SW 1271 (cell line): ENCODE measurements around the gene FHDC1.

Experiments used
- DNase-seq, 2 experiments: peaks; one replicate each; lab custom pipeline; 2025; lab: John Stamatoyannopoulos, UW

FHDC1 gene

DNA sequence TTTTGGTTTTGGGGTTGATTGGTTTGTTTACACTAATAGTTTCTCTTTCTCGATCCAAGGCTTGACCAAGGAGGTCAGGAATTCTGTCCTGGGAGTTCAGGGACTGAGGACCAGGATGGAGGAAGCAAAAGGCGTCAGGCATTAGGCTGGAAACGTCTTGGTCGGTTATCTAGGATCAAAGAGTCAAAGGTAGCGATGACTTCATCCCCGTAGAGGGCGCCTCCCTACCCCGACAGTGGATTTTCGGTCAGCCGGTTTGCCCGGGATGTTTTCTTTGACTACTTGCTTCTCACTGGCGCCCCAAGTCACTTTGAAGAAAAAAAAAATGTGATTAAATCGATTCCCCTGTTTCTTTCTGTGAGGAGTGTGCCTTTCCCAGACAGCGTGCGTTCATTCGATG, 980 bp upstream of the FHDC1 start:
- DNase-seq = no peak

DNA sequence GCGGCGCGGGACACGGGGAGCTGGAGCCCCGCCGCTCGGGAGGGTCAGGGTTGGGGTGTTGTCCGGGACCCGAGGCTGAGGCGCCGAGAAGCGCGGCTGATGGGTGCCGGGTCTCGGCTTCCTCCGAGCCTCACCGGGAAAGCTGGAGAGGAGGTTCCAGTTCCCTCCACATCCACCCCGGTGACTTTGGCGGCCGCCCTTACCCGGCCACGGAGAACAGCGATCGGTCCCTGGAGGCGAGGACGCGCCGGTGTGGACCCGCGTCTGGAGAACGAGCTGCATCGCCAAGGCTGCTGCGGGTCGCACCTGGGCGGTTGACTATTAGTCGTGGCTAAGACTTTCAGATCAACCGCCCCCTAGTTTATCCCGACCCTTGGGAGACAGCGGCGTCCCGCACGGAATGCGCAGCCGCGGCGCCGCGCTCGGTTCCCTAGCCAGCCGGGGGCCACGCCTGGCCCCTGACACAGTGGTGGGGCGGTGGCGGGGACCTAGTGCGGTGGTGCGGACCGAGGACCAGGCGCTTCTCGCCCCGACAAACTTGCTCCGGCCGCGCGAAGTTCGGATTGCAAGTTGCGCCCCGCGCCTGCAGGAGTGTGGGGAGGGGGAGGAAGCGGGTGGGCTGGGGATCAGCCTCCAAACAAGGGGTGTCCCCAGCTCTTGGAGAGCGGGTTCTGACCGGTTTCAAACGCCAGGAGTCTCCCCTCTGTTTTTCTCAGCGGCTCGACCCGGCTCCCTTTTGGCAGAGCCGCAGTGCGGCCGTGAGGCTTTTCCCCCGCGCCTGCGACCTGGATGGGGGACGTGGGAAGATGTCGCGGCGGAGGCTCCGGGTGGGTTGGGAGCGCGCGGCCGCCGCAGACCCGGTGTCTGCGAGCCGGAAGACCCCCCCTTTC, 568 bp downstream of the FHDC1 start:
- DNase-seq = peak in 1 of 2 experiments; percentile 3

DNA sequence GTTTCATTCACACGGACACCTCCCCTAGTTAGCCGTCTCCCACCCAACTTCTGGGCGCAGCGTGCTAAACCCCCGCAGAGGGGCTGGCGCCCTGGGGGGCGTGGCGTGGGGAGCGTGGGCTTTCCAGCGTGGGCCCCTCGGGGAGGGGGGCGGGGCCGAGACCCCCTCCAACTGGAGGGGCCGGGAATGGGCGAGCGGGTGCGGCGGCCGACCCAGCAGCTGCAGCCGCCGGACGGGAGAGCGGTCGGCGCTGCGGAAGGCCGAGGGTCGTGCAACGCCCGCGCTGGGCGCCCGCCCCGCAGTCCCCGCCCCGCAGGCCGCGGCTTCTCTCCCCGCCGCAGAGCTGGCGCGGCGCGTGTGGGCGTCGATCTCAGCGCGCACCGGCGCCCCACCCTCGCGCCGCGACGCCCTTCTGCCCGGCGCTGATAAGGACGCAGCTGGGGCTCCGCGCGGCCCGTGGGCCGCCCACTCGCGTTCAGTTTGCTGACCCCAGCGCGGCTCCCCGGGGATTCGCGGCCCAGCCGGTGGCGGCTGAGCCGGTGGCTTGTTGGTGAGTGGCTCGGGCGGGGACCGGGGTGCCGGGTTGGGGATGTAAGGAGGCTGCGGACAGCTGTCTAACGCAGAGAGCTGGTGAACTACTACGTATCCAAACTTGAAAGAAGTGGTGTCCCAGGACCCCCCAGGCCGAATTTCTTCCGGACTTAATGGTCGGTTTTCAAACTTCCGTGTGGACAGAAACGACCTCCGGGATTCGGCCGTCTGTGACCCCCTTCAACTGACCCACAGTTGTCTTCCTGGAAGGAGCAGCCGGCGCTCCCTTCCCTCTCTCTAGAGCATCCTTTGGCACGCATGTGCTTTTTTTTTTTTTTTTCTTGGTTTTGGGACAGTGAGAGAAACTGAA, 1.5 kb downstream of the FHDC1 start:
- no peak for DNase-seq

DNA sequence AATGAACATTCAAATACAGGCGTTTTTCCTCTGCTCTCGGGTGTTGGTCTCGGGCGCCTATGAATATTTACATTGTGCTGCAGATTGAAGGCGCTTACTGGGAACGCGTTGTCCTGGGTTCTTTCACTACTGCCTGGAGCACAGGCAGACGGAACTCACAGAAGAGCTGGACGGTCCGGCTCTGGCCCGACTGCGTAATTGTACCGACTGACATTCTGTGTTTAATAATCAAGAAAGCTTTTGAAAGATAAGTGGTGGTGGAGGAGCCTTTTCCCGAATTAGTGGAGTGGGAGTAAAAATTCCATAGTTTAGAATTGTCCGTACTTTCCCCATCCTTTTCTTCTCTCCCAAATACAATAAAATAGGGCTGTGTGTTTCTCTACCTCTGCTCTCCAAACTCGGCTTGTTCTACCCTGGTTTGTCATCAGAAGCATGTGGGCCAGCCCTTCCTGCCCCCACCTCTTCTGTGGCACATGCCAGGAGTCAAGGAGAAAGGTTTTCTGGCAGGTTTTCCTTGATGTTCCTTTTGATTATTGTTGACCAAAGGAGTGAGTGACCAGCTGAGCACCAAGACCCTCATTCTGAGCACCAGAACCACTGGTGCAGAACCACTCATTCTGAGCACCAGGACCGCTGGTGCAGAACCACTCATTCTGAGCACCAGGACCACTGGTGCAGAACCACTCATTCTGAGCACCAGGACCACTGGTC, 2.3 kb downstream of the FHDC1 start:
- no peak for DNase-seq

DNA sequence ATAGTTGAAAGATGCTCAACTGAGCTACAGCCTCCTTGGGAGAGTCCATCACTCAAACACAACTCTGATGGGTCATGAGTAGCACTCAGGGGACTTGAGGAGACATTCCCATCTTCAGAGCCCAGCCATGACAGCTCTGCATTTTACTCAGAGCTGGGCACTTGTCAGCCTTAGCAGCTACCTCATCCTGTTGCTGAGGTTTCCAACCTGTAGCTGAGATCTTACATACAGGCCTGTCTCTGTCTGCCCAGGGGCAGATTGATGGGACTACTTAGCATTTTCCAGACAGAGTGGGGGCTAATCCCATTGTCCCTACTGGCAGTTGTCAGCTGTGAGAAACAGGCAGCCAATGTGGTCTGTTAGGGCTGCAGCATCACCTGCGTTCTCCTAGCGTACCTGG, 3.5 kb downstream of the FHDC1 start:
- no peak for DNase-seq

DNA sequence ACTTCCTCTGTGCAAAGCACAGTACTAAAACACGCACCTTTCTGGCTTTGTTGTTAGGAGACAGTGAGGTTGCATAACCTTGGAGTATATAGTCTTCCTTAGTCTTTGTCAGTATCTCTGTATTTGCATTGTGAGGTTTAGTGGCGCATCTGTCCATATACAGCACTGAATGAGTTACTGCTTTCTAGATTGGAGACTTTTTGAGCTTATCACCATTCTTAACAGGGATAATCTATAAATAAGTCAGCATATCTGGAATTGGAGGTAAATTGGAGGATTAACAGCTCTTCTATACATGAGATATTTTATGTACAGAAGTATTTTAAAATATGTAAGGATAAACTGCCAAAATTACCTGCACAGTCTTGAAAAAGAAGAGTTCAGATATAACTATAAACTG, 4.3 kb downstream of the FHDC1 start:
- no peak for DNase-seq

DNA sequence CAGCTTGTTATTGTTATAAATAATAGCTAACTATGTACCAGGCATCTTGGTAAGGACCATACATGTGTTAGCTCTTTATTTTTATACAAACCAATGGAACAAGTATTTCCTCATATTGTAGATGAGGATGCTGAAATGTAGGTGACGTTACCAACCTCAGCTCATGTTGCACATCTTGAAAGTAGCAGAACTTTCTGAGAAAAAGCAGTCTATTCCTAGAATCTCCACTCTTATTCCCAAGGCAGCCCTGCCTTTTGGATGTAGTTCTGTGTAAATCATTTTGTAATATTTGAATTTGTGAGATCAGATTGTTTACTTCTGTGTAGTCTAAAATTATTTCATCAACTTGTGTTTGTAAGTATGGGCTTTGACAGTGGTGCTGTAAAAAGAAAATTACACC, 5.3 kb downstream of the FHDC1 start:
- DNase-seq = no peak

DNA sequence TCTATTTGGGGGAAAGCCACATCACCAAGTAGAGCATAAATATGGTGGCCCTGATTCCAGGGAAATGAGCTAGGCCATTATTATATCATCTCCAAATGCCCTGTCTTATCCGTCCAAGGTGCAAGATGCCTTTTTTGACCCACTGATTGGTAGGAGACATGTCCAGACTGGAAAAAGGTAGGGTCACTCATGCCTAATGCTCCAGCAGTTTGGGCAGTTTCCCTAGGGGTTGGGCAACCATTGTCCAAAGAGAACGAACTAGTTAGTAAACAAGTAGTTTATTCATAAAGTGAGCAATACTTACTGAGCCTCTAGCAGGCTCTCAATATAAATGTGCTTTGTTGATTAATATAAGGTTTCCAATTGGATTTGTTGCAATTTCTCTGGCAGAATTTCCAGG, 6.2 kb downstream of the FHDC1 start:
- no peak for DNase-seq

DNA sequence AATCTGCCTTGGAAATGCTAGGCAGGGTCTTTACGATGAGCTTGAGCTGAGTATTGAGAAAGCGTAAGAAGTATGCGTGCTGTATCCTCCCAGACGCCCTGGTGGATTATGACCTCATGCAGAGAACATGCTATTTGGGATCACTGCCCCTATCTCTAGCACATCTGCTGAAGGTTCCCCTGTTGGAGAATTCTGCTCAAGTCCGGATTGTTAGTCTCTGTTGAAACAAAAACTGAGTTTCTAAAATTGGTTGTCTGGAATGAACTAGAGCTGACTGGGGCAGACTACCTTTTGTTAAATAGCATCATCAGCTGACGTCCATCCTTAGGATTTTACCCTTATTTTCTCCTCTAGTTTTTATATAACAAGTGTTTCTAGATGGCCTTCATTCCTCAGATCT, 7.5 kb downstream of the FHDC1 start:
- no peak for DNase-seq

DNA sequence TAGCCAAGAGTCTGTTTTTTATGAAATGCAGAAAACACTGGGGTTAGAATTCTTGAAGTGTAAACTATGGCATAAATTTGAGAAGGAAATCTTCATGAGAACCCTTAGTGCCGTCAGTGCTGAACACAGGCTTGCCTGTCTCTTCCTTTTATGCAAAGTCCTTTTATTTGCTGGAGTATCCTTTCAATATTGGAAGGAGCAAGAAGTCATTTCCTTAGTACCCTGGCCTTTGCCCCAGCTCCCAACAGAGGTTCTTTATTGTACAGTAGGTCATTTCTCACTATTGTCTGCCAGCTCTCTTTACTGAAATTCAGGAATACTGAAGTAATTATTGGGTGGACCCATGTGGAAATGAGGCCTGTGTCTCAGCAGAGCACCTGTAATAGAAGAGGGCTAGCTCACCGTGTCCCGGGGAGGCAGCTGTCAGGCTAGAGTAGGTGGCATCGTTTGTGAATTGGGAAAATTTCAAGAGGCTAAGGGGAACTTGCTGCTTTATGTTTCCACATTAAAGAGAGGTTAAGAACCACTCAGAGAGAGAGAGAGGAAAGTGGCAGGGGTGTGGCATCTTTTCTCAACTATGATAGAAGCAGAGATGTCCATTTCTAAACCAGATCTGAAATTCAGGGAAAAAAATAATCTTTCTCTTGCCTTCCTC, 8.7 kb downstream of the FHDC1 start:
- no peak for DNase-seq

DNA sequence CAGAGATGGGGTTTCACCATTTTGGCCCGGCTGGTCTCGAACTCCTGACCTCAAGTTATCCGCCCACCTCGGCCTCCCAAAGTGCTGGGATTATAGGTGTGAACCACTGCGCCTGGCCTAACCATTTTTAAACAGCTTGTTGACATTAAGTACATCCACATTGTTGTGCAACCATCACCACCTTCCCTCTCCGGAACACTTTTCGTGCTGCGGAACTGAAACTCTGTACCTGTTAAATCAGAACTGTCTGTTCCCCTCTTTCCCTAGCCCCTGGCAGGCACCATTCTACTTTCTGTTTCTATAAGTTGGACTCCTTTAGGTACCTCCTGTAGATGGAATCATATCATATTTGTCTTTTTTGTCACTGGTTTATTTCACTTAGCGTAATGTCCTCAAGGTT, 9.5 kb downstream of the FHDC1 start:
- DNase-seq = no peak

DNA sequence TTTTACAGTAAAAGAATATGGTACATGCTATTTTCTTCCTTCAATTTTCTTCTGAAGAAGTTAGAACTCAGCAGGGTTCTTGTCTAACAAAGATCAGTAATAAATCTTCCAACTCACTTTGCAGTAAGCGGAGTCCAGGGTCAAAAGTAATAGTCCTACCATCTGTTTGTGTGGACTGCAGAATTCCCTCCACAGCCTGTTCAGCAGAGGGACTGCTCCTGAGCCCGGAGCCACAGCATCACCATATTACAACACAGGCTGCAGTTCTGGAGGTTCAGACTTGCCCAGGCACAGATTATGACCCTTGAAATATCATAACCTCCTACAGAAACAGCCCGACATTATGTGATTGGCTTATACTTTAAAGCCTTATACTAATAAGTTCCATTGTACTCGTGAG, 10.3 kb downstream of the FHDC1 start:
- DNase-seq = no peak

DNA sequence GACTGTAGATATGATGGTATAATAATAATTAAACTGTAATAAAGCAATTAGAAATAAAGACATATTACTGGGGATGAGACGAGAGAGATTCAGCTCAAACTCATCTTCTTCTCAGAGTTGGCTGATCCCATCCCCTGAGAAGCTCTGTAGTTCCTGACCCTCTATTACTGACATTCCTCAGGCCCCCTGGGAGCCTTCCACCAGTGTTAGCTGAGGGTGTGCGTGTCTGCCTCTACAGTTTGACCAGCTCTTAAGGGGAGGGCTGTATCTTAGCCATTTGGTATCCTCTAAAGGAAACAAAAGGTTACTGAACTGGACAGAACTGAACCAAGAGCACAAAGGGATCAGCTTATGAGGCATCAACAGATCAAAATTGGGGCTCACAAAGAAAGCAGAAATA, 11.2 kb downstream of the FHDC1 start:
- no peak for DNase-seq

DNA sequence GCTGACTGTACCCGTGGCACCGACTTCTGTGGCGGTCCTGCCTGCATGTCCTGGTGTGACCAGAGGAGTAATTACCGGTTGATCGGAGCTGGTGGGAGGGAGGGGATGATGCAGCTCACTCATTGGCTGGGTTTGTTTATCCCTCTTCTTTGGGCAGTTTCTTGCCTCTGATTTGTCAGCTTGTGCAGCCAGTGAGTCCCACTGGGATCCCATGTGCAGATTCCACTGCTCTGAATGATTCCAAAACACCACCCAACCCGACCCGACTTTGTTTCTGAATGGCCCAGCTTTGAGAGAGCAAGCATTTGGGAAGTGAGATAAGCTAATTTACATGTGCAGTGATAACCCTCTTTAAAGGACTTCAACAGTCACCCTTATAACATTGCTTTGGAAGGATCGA, 13.8 kb downstream of the FHDC1 start:
- no peak for DNase-seq

DNA sequence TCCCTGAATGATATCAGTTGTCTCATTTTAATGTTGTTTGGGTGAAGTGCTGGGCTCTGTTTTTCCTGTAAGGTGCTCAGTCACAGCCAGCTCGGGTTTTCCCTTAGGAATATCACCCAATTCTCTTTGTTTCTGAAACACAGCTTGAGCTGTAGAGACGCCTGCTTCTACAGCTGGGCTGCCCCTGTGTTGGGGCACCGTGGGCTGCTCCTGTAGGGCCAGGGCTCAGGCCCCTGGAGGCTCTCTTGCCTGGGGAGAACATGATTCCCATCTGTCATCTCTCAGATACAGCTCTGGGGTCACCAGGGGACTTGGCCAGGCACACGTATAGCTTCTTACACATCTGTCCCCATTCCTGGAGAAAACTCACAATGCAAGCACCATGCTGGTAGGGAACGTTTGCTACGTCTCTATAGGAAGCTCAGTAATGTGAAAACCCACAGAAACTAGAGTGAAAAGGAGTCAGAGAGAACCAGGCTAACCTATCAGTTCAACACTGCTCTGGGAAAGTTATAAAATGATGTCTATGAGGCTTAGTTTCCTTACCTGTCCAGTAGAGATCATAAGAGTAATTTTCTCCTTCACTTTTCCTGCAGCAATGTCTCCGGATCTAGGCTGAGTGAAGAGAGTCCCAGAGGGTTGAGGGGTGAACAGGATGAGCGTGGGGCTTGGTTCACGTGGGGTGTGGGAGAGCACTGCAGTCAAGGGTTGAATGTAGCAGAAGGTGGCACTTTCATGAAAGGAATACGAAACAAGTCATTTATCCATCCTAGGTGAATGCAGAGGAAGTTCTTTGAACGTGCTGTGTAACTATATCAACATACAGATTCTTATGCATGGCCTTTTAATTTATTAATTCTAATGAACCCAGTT, 14.5 kb downstream of the FHDC1 start:
- DNase-seq = no peak

DNA sequence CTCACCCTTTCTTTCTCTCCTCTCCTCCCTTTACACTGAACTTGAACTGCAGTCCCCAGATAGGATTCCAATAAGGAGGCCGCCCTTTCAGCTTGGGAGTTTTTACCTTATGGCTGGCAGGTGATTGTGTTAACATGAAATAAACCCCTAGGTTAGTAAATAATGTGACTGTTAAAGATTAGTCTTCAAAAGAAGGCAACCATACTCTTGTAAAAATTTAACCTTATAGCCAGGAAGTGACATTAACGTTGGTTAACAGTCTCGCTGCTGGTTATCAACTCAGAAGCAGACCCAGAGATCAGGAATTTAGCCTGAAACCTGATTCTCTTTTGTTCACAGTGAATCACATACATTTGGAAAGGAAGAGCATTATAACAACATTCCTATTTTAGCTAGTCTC, 15.2 kb downstream of the FHDC1 start:
- no peak for DNase-seq

DNA sequence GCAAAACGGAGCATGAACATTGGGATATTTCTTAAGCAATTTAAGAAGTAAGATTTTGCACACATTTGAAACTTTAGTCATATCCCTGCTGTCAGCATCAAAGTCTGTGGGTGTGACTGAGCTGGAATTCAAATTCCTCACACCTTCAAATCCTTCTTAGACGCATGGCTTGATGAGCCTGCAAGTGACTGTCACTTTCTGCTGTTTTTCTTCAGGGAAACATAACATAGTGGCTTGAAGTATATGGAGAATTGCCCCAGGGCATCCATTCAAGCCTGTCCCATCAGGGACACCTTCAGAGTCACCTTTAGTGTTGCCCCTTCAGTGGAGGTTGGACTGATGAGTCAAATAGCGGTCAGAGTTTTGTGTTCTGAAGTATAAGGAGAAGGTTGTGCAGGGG, 17.4 kb downstream of the FHDC1 start:
- no peak for DNase-seq

DNA sequence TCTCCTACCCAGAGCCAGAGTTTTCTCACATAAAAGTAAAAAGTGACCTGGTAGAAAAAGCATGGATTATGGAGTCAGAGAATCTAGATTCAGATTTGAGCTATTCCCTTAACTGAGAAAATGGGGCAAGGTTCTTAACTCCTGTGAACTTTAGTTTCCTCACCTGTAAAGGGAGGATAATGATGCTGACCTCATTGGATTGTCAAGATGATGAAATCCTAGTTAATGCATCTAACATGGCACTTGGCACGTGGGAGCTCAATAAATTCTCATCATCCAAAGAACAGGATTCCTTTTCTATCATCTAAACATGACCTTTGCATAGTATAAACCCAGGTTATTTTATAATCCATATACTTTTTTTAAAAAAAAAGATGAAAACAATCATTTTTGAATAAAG, 18.6 kb downstream of the FHDC1 start:
- DNase-seq = no peak

DNA sequence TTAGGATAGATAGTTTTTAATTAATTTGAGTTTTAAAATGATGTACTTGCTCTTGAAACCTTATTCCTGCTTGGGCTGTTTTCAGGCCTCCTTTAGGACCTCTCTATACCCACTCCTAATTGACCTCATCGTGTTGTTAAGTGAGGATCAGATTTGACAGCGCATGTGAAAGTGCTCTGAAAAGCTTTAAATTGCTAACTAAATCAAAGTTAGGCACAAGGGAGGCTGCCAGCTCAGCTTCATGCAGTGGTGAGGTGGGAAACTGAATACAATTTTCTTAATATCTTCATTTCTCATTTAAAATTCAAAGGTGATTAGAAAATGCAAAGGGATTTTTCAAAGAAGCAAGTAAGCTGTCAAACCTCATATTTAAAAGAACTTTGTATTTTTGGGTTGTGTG, 20.0 kb downstream of the FHDC1 start:
- DNase-seq = no peak

DNA sequence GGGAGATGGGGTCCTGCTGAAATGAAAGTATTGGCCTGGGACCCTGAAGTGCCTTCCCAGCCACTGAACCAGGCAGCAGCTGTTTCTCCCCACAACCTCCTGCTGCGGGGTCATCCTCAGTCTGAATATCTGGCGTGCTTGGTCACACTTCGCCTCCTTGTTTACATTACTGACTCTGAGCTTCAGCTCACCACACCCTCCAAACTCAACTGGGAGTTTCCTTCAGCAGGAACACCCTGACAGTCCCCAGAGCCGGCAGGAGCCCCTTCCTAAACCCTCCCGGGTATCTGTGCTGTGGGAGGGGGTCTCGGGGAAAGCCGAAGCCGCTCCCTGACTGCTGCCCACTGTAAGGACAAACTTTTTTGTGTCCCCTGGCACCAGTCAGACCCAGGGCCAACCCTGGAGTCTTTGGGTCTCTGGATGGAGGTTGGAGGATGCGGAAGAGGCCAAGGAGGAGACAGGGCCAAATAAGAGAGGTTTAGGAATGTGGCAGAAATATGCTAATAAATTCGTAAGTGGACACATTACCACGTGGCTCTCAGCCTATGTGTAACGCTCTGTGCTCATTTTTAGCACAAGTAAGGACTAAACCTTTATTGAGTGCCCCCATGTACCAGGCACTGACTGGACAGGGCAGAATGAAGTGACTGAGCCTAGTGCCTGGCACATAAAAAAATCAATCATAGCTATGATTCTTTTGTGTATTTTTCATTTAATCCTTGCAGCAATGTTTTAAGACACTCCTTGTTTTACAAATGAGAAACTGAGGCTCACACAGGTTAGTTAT, 20.7 kb downstream of the FHDC1 start:
- DNase-seq = no peak
